KMS-11 (cell line): Measurements from ENCODE around the gene MLH3.

Experiments
- H2AFZ ChIP-seq: fragments of 200-600 bp; sonication (generic); 2 replicates; pipeline ENCODE4 v1.6.1; 2016; ENCODE audit warnings: antibody characterized with exemption, mixed run types, low read depth
- H3K27ac ChIP-seq: fragments of 200-600 bp; sonication (generic); 2 replicates; pipeline ENCODE4 v1.6.1; 2016; ENCODE audit warnings: mild to moderate bottlenecking, mixed run types
- H3K27me3 ChIP-seq: fragments of 200-600 bp; sonication (generic); 2 replicates; pipeline ENCODE4 v1.6.1; 2017; ENCODE audit warnings: mild to moderate bottlenecking, low read depth, mixed run types, moderate library complexity; ENCODE audit not compliant: insufficient read depth
- H3K36me3 ChIP-seq: fragments of 200-600 bp; sonication (generic); 2 replicates; pipeline ENCODE4 v1.6.1; 2017; ENCODE audit warnings: mild to moderate bottlenecking, mixed run types; ENCODE audit not compliant: insufficient read depth
- H3K4me1 ChIP-seq: fragments of 200-600 bp; sonication (generic); 2 replicates; pipeline ENCODE4 v1.6.1; 2016; ENCODE audit warnings: mild to moderate bottlenecking, low read depth, mixed run types; ENCODE audit not compliant: poor library complexity, severe bottlenecking
- H3K4me2 ChIP-seq: fragments of 200-600 bp; sonication (generic); 2 replicates; pipeline ENCODE4 v1.7.0; 2016; ENCODE audit warnings: mild to moderate bottlenecking, mixed run types
- H3K4me3 ChIP-seq: fragments of 200-600 bp; sonication (generic); IDR thresholded peaks from 2 replicates; pipeline ENCODE4 v1.6.1; 2017; ENCODE audit warnings: low read depth, low read length, mixed read lengths; ENCODE audit not compliant: insufficient read depth
- H3K79me2 ChIP-seq: fragments of 200-600 bp; sonication (generic); 2 replicates; pipeline ENCODE4 v1.6.1; 2016; ENCODE audit warnings: low read depth, mixed run types; ENCODE audit not compliant: insufficient read depth
- H3K9ac ChIP-seq: fragments of 200-600 bp; sonication (generic); 2 replicates; pipeline ENCODE4 v1.6.1; 2016; ENCODE audit warnings: mild to moderate bottlenecking, mixed run types
- H4K20me1 ChIP-seq: fragments of 200-600 bp; sonication (generic); 2 replicates; pipeline ENCODE4 v1.6.1; 2016; ENCODE audit warnings: mild to moderate bottlenecking, mixed run types; ENCODE audit not compliant: insufficient read depth
- CTCF ChIP-seq: fragments of 200-600 bp; sonication (generic); conservative IDR thresholded peaks from 2 replicates; pipeline ENCODE4 v1.6.1; 2017; ENCODE audit warnings: low read depth, mild to moderate bottlenecking, antibody characterized with exemption, low read length, moderate library complexity, mixed read lengths

The MLH3 gene

GRCh38 chr14:75063013-75063412 is 11.7 kb upstream of the MLH3 start:
- Histone ChIP-seq H3K4me2 (peak overlapping the region; percentile 63), H4K20me1 (no peaks in the 10 kb centered on the region), H3K27ac (no peak overlapping the region), H3K4me3 (no peak overlapping the region), H3K9ac (peak overlapping the region; percentile 39; the same call in 1 of the 2 replicates), H3K79me2 (peaks cover 8% of the 10 kb centered on the region; the same call in 1 of the 2 replicates), H3K27me3 (no peaks in the 10 kb centered on the region), H3K36me3 (no peaks in the 10 kb centered on the region), H2AFZ (peak overlapping the region; percentile 58), H3K4me1 (peaks cover 5% of the 10 kb centered on the region)
- TF ChIP-seq CTCF, result no peak

- TF ChIP-seq CTCF, result no peak
- no peaks in the 10 kb centered on the region for H3K36me3 ChIP-seq
- no peak overlapping the region for H2AFZ ChIP-seq
- H4K20me1 ChIP-seq, result no peaks in the 10 kb centered on the region; the same call in 1 of the 2 replicates
- H3K4me1 ChIP-seq, result peaks cover 3% of the 10 kb centered on the region
- no peaks in the 10 kb centered on the region for H3K27me3 ChIP-seq
- no peak overlapping the region for H3K4me2 ChIP-seq
- no peak overlapping the region for H3K4me3 ChIP-seq
- H3K27ac ChIP-seq, result no peak overlapping the region
- no peaks in the 10 kb centered on the region for H3K79me2 ChIP-seq
- no peak overlapping the region for H3K9ac ChIP-seq
Measured at GRCh38 chr14:75060420-75060819, 9.2 kb upstream of the MLH3 start.

- H3K79me2 ChIP-seq, result no peaks in the 10 kb centered on the region
- no peaks in the 10 kb centered on the region for H3K36me3 ChIP-seq
- H3K4me3 ChIP-seq, result no peak overlapping the region
- no peak overlapping the region for H3K27ac ChIP-seq
- H4K20me1 ChIP-seq, result no peaks in the 10 kb centered on the region; the same call in 1 of the 2 replicates
- TF ChIP-seq CTCF, result no peak
- peaks cover 3% of the 10 kb centered on the region for H3K4me1 ChIP-seq
- H3K9ac ChIP-seq, result no peak overlapping the region
- H3K4me2 ChIP-seq, result no peak overlapping the region
- H3K27me3 ChIP-seq, result no peaks in the 10 kb centered on the region
- H2AFZ ChIP-seq, result no peak overlapping the region
Measured at GRCh38 chr14:75059642-75060041, 8.4 kb upstream of the MLH3 start.

GRCh38 chr14:75054421-75054820 is 3.2 kb upstream of the MLH3 start:
- H3K27me3 ChIP-seq, result no peaks in the 10 kb centered on the region
- no peaks in the 10 kb centered on the region; the same call in 1 of the 2 replicates for H3K79me2 ChIP-seq
- H3K27ac ChIP-seq, result no peak overlapping the region
- no peak for TF ChIP-seq CTCF
- peaks cover 20% of the 10 kb centered on the region for H3K4me1 ChIP-seq
- H3K36me3 ChIP-seq, result no peaks in the 10 kb centered on the region
- no peak overlapping the region for H3K4me3 ChIP-seq
- H4K20me1 ChIP-seq, result no peaks in the 10 kb centered on the region; the same call in 1 of the 2 replicates
- H3K9ac ChIP-seq, result no peak overlapping the region
- H3K4me2 ChIP-seq, result no peak overlapping the region
- no peak overlapping the region for H2AFZ ChIP-seq
